ENCODE data around the gene PDE4D.

- no peak for TF ChIP-seq POLR2AphosphoS5 (IDR thresholded peaks at IDR 0.05)
- no peak for TF ChIP-seq CTCF (IDR thresholded peaks at IDR 0.05)
- TF ChIP-seq POLR2A (IDR thresholded peaks at IDR 0.05): no peak
These were observed 835.3 kb downstream of the PDE4D start for GRCh38 chr5:59058237-59058636.
